ENCODE measurements around the gene PMF1.

PMF1 gene

DNA sequence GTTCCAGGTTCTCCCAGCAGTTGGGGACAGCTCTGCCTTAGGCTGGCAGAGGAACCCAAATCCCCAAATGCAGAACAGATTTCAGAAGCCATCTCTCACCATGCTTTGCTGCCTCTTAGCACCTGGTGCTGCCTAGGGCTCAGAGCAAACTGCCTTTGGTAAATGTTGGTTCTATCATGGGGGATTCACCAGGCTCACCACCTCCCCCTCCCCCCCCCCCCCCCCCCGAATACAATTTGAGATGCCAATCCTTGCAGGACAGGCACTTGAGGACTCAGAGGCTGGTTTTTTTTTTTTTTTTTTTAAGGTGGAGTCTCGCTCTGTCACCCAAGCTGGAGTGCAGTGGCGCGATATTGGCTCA, 35.5 kb downstream of the PMF1 start:
- Mint-ChIP-seq H3K36me3 (ENCODE audit: low read depth) (peaks cover 19% of the 10 kb centered on the region), H3K4me1 (no peaks in the 10 kb centered on the region), H3K27ac (no peak overlapping the region), H3K4me3 (no peak overlapping the region), H3K9me3 (no peaks in the 10 kb centered on the region), H3K27me3 (ENCODE audit: low read depth) (no peaks in the 10 kb centered on the region)
- TF ChIP-seq, protein P1, sequence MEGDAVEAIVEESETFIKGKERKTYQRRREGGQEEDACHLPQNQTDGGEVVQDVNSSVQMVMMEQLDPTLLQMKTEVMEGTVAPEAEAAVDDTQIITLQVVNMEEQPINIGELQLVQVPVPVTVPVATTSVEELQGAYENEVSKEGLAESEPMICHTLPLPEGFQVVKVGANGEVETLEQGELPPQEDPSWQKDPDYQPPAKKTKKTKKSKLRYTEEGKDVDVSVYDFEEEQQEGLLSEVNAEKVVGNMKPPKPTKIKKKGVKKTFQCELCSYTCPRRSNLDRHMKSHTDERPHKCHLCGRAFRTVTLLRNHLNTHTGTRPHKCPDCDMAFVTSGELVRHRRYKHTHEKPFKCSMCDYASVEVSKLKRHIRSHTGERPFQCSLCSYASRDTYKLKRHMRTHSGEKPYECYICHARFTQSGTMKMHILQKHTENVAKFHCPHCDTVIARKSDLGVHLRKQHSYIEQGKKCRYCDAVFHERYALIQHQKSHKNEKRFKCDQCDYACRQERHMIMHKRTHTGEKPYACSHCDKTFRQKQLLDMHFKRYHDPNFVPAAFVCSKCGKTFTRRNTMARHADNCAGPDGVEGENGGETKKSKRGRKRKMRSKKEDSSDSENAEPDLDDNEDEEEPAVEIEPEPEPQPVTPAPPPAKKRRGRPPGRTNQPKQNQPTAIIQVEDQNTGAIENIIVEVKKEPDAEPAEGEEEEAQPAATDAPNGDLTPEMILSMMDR (IDR thresholded peaks at IDR 0.05; ENCODE audit: unreplicated experiment in 3 of 3), result no peak

DNA sequence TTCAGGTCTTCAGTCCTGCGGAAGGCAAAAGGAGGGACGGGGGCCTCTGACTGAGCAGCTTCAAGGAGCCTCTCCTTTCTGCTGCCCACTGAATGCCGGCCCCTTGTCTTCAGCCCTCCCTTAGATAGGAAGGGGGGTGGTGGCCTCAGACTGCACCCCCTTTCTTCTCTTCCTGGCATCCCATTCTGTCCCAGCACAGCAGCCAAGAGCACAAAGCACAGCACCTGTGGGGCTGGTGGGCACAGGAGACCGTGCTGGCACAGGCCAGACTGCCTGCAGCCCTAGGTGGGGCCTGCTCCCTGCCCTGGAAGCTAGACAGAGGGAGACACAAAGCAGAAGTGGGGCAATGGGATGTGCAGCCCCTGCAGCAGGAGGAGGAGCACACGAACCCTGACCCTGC, 36.8 kb downstream of the PMF1 start:
- Mint-ChIP-seq H3K9me3 (no peaks in the 10 kb centered on the region), H3K4me3 (no peak overlapping the region), H3K4me1 (no peaks in the 10 kb centered on the region), H3K36me3 (ENCODE audit: low read depth) (peaks cover 28% of the 10 kb centered on the region), H3K27ac (peak overlapping the region in 1 of 3 experiments; percentile 44), H3K27me3 (ENCODE audit: low read depth) (no peaks in the 10 kb centered on the region)
- TF ChIP-seq, protein P1 (IDR thresholded peaks at IDR 0.05; ENCODE audit: unreplicated experiment in 3 of 3), result no peak

DNA sequence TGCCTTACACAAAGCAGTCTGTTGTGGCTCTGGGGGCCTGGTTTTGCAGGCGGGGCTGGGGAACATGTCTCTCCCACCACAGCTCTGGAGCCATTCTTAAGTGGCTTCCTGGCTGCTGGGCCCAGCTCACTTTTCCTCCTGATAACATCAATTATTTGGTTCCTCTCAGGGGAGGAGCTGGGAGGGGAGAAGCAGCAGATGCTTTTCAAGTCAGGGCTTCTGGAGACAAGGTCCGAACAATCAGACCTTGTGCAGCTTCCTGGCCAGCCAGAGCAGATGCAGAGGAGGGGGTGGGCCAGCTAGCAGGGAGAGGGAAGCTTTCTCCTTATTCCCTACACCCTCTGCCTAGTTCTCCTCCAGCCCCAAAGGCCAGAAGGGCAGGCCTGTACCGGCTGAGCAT, 38.7 kb downstream of the PMF1 start:
- H3K27me3 Mint-ChIP-seq (ENCODE audit: low read depth), result no peaks in the 10 kb centered on the region
- H3K9me3 Mint-ChIP-seq, result no peaks in the 10 kb centered on the region
- no peaks in the 10 kb centered on the region for H3K4me1 Mint-ChIP-seq
- no peak overlapping the region for H3K27ac Mint-ChIP-seq
- no peak overlapping the region for H3K4me3 Mint-ChIP-seq
- TF ChIP-seq, protein P1 (IDR thresholded peaks at IDR 0.05; ENCODE audit: unreplicated experiment in 3 of 3), result no peak
- peaks cover 38% of the 10 kb centered on the region for H3K36me3 Mint-ChIP-seq (ENCODE audit: low read depth)

DNA sequence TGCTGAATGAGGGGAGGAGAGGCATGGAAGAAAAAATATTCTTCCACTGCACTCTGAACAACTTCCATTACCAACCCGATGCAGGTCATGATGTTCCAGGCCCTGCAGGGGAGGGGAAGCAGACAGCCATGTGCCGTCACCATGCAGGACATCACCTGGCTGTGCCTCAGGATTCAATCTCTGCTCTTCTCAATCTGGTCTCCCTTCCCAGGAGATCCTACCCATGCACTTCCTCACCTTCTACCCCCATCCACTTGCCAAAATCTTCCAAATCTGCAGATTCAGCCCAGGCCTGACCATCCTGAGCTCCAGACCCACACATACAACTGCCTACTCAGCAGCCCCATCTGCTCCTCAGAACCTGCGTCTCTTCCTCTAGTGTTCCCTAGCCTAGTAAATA, 40.8 kb downstream of the PMF1 start:
- Mint-ChIP-seq H3K4me1 (no peaks in the 10 kb centered on the region), H3K4me3 (no peak overlapping the region), H3K27ac (no peak overlapping the region), H3K27me3 (ENCODE audit: low read depth) (no peaks in the 10 kb centered on the region), H3K36me3 (ENCODE audit: low read depth) (peaks cover 56% of the 10 kb centered on the region), H3K9me3 (no peaks in the 10 kb centered on the region)
- TF ChIP-seq, protein P1 (IDR thresholded peaks at IDR 0.05; ENCODE audit: unreplicated experiment in 3 of 3), result no peak

DNA sequence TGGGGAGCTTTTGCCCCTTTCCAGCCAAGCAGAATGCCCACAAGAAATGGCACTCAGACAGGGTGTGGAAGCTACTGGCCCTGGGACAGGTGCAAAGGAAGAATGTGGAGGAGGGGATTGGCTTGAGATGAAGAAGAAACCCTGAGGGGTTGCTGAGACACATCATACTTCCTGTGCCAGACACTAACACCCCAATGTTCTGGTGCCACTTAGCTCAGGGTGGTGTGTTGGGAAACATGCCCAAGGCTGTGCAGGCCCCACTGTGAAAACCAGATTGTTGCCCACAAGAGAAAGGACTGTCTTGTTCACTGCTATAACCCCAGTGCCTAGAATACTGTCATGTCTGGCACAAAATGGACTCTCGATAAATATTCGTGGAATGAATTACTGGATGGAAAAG, 44.9 kb downstream of the PMF1 start:
- no peak overlapping the region for H3K4me3 Mint-ChIP-seq
- no peaks in the 10 kb centered on the region for H3K4me1 Mint-ChIP-seq
- H3K27ac Mint-ChIP-seq, result no peak overlapping the region
- TF ChIP-seq, protein P1 (IDR thresholded peaks at IDR 0.05; ENCODE audit: unreplicated experiment in 3 of 3), result no peak
- H3K27me3 Mint-ChIP-seq (ENCODE audit: low read depth), result no peaks in the 10 kb centered on the region
- H3K36me3 Mint-ChIP-seq (ENCODE audit: low read depth), result peaks cover 69% of the 10 kb centered on the region
- H3K9me3 Mint-ChIP-seq, result no peaks in the 10 kb centered on the region

DNA sequence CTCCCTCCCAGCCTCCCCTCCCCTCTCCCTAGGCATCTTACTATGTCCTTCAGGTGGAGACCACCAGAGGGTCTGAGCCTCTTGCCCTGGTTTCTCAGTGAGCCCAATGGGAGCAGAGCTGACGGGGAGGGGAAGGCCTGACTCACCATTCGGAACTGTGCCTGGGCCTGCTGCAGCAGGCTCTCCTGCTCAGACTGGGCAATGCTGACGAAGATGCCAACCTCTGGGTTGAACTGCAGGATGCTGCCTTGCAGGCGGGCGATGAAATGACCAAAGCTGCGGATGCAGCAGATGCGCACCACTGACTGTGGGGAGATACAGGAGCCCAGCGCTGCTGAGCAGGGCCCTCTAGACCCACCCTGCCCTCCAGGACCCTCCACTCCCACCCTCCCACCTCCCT, 46.1 kb downstream of the PMF1 start:
- Mint-ChIP-seq H3K27ac (no peak overlapping the region), H3K4me1 (no peaks in the 10 kb centered on the region), H3K27me3 (ENCODE audit: low read depth) (no peaks in the 10 kb centered on the region), H3K4me3 (no peak overlapping the region), H3K36me3 (ENCODE audit: low read depth) (peaks cover 69% of the 10 kb centered on the region), H3K9me3 (no peaks in the 10 kb centered on the region)
- TF ChIP-seq, protein P1 (IDR thresholded peaks at IDR 0.05; ENCODE audit: unreplicated experiment in 3 of 3), result no peak

Measured in nephron (organoid).